NCI-H82 treated with DMSO at 0.1 percent for 48 hours (cell line): ENCODE data around the gene GRID1.

Source experiments
- DNase-seq: peaks from one replicate; lab custom pipeline; 2025; ENCODE audit not compliant: unreplicated experiment; lab: John Stamatoyannopoulos, UW

The GRID1 gene

GRCh38 chr10:86316274-86316835, 50.2 kb downstream of the GRID1 start:
- DNase-seq = no peak

- no peak for DNase-seq
Measured at GRCh38 chr10:86315549-86315942, 51.0 kb downstream of the GRID1 start.

- no peak for DNase-seq
Measured at GRCh38 chr10:86314616-86315548, 51.7 kb downstream of the GRID1 start.

- no peak for DNase-seq
Measured at GRCh38 chr10:86313621-86314041, 53.0 kb downstream of the GRID1 start.

- no peak for DNase-seq
Measured at GRCh38 chr10:86312701-86313270, 53.8 kb downstream of the GRID1 start.

- DNase-seq = no peak
Measured at GRCh38 chr10:86311906-86312305, 54.7 kb downstream of the GRID1 start.

- no peak for DNase-seq
Measured at GRCh38 chr10:86311190-86311589, 55.4 kb downstream of the GRID1 start.

- no peak for DNase-seq
Measured at GRCh38 chr10:86310702-86311101, 55.9 kb downstream of the GRID1 start.

GRCh38 chr10:86310291-86310690, 56.3 kb downstream of the GRID1 start:
- DNase-seq = no peak

- no peak for DNase-seq
Measured at GRCh38 chr10:86308056-86308455, 58.5 kb downstream of the GRID1 start.

- DNase-seq = no peak
Measured at GRCh38 chr10:86306628-86307278, 59.8 kb downstream of the GRID1 start.

- no peak for DNase-seq
Measured at GRCh38 chr10:86305521-86305920, 61.1 kb downstream of the GRID1 start.

GRCh38 chr10:86304436-86304835, 62.2 kb downstream of the GRID1 start:
- no peak for DNase-seq

GRCh38 chr10:86303626-86304025, 63.0 kb downstream of the GRID1 start:
- no peak for DNase-seq

- no peak for DNase-seq
Measured at GRCh38 chr10:86301971-86302370, 64.6 kb downstream of the GRID1 start.

- no peak for DNase-seq
Measured at GRCh38 chr10:86300931-86301830, 65.4 kb downstream of the GRID1 start.

- DNase-seq = no peak
Measured at GRCh38 chr10:86300399-86300925, 66.1 kb downstream of the GRID1 start.

- DNase-seq = no peak
Measured at GRCh38 chr10:86299562-86299961, 67.0 kb downstream of the GRID1 start.

- DNase-seq = no peak
Measured at GRCh38 chr10:86298501-86299001, 68.0 kb downstream of the GRID1 start.

- no peak for DNase-seq
Measured at GRCh38 chr10:86295791-86296190, 70.8 kb downstream of the GRID1 start.
